Upper lobe of right lung (tissue), 1 donor: Measurements from ENCODE around the gene MAPK12. TPM values are rescaled to one million over a fixed set of nuclear protein-coding genes. Genes with fewer than 3 reads are reported as not detected.

Source experiments
- ATAC-seq: fragments of 200-7000 bp; cut with Tn5 transposase; one replicate; pipeline ENCODE4 v1.9.1; 2020; ENCODE audit warnings: mild to moderate bottlenecking, moderate library complexity
- DNase-seq: peaks from one replicate; pipeline ENCODE4 v3.0.0-alpha.2; 2020
- H3K27ac ChIP-seq: fragments of 200-600 bp; one replicate; pipeline ENCODE4 v1.8.0; 2022
- H3K27me3 ChIP-seq: fragments of 200-600 bp; one replicate; pipeline ENCODE4 v1.8.0; 2022; ENCODE audit warnings: mild to moderate bottlenecking
- H3K36me3 ChIP-seq: fragments of 200-600 bp; one replicate; pipeline ENCODE4 v1.8.0; 2022
- H3K4me1 ChIP-seq: fragments of 200-600 bp; one replicate; pipeline ENCODE4 v1.8.0; 2022
- H3K4me3 ChIP-seq: fragments of 200-600 bp; one replicate; pipeline ENCODE4 v1.8.0; 2022; ENCODE audit warnings: mild to moderate bottlenecking
- H3K9me3 ChIP-seq: fragments of 200-600 bp; one replicate; pipeline ENCODE4 v1.8.0; 2022
- CTCF ChIP-seq: fragments of 200-600 bp; IDR thresholded peaks from one replicate; pipeline ENCODE4 v1.8.0; 2022; ENCODE audit warnings: antibody characterized with exemption
- intact Hi-C: fragments of 100-400 bp; cut with DNase I; formaldehyde crosslinking; loops from one replicate; pipeline ENCODE4 v1.11.0; 2022
- total RNA-seq: library from RNA; stranded (reverse); fragmentation: NEBNext Ultra II Directional; extraction: Animal tissue kit (Norgen Biotek cat#: 25700); gene quantifications from one replicate; pipeline ENCODE4 v1.2.1, GENCODE V29; 2021
- donor health status: DM: no; HTN: yes; CAD: no; lungs with severe emphysema.

MAPK12 gene
- total RNA-seq, 1 donor from 2014 or later = 22.2 TPM

GRCh38 chr22:50226875-50227165 lies 34.7 kb downstream of the MAPK12 start:
- H3K27ac ChIP-seq = no peak overlapping the region
- H3K27me3 ChIP-seq = no peaks in the 10 kb centered on the region
- ATAC-seq (no peak), DNase-seq (no peak)
- H3K36me3 ChIP-seq = peaks cover 64% of the 10 kb centered on the region
- H3K9me3 ChIP-seq = no peaks in the 10 kb centered on the region
- no peak for TF ChIP-seq CTCF
- H3K4me1 ChIP-seq = no peaks in the 10 kb centered on the region
- H3K4me3 ChIP-seq = no peak overlapping the region
- intact Hi-C loops = no loop called here

- intact Hi-C loops = no loop called here
- TF ChIP-seq CTCF = no peak
- Histone ChIP-seq H3K36me3 (peaks cover 69% of the 10 kb centered on the region), H3K27ac (no peak overlapping the region), H3K4me3 (no peak overlapping the region), H3K27me3 (no peaks in the 10 kb centered on the region), H3K4me1 (no peaks in the 10 kb centered on the region), H3K9me3 (no peaks in the 10 kb centered on the region)
- DNase-seq (no peak), ATAC-seq (no peak)
Observed at GRCh38 chr22:50226063-50226874, 35.2 kb downstream of the MAPK12 start.

GRCh38 chr22:50225200-50225969 lies 36.1 kb downstream of the MAPK12 start:
- DNase-seq = no peak
- Histone ChIP-seq H3K27me3 (no peaks in the 10 kb centered on the region), H3K36me3 (peaks cover 75% of the 10 kb centered on the region), H3K4me3 (no peak overlapping the region), H3K27ac (no peak overlapping the region), H3K9me3 (no peaks in the 10 kb centered on the region), H3K4me1 (no peaks in the 10 kb centered on the region)
- intact Hi-C loops = no loop called here
- TF ChIP-seq CTCF = no peak
- ATAC-seq = no peak

- no peak overlapping the region for H3K4me3 ChIP-seq
- no peaks in the 10 kb centered on the region for H3K4me1 ChIP-seq
- H3K9me3 ChIP-seq = no peaks in the 10 kb centered on the region
- DNase-seq (no peak), ATAC-seq (no peak)
- H3K27ac ChIP-seq = no peak overlapping the region
- no peak for TF ChIP-seq CTCF
- intact Hi-C loops = no loop called here
- peaks cover 67% of the 10 kb centered on the region for H3K36me3 ChIP-seq
- H3K27me3 ChIP-seq = no peaks in the 10 kb centered on the region
Observed at GRCh38 chr22:50224071-50224470, 37.4 kb downstream of the MAPK12 start.

DNA sequence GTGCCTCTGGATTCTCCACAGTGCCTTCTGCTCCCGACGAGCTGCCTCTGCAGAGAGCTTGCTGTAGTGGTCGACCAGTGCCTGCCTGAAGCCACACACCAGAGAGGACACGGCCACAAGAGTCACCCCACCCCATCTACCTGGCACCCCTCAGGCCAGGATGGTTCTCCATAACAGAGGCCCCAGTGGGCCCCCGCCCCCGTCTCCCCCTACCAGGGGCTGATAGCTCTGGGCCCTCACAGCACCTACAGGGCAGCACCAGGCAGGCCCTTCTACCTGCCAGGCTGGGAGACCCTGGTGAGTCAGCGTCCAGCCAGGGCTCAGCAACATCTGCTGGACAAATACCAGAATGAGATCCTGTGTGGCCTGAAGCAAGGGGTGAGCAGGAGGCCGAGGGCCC lies 39.0 kb downstream of the MAPK12 start:
- TF ChIP-seq CTCF = no peak
- ATAC-seq (no peak), DNase-seq (no peak)
- H3K4me3 ChIP-seq = no peak overlapping the region
- intact Hi-C loops = no loop called here
- H3K36me3 ChIP-seq = peaks cover 73% of the 10 kb centered on the region
- H3K27ac ChIP-seq = no peak overlapping the region
- H3K4me1 ChIP-seq = no peaks in the 10 kb centered on the region
- no peaks in the 10 kb centered on the region for H3K9me3 ChIP-seq
- no peaks in the 10 kb centered on the region for H3K27me3 ChIP-seq
